Vagina (tissue), 2 donors: Measurements from ENCODE around the gene ANKRD10.

Experiments
- POLR2A ChIP-seq, 2 donors: fragments of 450-650 bp; IDR thresholded peaks; one replicate each; pipeline ENCODE4 v1.6.1; 2017; ENCODE audit warnings: antibody characterized with exemption in 2 of 2, mild to moderate bottlenecking in 2 of 2, moderate library complexity in 2 of 2
- POLR2AphosphoS5 ChIP-seq, 2 donors: sonication (generic); formaldehyde crosslinking; IDR thresholded peaks; one replicate each; pipeline ENCODE4 v1.9.0; 2017; ENCODE audit warnings: antibody characterized with exemption in 2 of 2, mild to moderate bottlenecking in 2 of 2, low read depth in 1 of 2; ENCODE audit not compliant: insufficient read depth in 1 of 2
- TF ChIP-seq, protein P1 (sequence below), 3 experiments: fragments of 450-650 bp in 2 of 3; fragments of 200-600 bp in 1 of 3; sonication (generic) in 1 of 3; IDR thresholded peaks; one replicate each; pipeline ENCODE4 v1.5.1; 2017 to 2019; ENCODE audit warnings: antibody characterized with exemption in 3 of 3, mild to moderate bottlenecking in 2 of 3, moderate library complexity in 2 of 3

DNA sequence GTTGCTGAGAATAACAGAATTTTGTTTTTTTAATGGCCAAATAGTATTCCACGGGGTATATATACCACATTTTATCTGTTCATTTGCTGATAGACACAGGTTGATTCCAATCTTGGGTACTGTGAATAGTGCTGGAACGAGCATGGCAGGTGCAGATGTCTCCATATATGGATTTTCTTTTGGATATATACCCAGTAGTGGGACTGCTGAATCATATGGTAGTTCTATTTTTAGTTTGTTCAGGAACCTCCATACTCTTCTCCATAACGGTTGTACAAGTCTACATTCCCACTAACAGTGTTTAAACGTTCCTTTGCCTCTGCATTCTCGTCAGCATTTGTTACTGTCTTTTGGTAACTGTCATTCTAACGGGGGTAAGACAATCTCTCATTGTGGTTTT, 17.3 kb downstream of the ANKRD10 start:
- TF ChIP-seq, protein P1, sequence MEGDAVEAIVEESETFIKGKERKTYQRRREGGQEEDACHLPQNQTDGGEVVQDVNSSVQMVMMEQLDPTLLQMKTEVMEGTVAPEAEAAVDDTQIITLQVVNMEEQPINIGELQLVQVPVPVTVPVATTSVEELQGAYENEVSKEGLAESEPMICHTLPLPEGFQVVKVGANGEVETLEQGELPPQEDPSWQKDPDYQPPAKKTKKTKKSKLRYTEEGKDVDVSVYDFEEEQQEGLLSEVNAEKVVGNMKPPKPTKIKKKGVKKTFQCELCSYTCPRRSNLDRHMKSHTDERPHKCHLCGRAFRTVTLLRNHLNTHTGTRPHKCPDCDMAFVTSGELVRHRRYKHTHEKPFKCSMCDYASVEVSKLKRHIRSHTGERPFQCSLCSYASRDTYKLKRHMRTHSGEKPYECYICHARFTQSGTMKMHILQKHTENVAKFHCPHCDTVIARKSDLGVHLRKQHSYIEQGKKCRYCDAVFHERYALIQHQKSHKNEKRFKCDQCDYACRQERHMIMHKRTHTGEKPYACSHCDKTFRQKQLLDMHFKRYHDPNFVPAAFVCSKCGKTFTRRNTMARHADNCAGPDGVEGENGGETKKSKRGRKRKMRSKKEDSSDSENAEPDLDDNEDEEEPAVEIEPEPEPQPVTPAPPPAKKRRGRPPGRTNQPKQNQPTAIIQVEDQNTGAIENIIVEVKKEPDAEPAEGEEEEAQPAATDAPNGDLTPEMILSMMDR (IDR thresholded peaks at IDR 0.05), result no peak
- no peak for TF ChIP-seq POLR2A (IDR thresholded peaks at IDR 0.05)
- no peak for TF ChIP-seq POLR2AphosphoS5 (IDR thresholded peaks at IDR 0.05; ENCODE audit: insufficient read depth in 1 of 2, low read depth in 1 of 2)
